HG03439 (cell line): ENCODE results near the gene AP3B2.
"Not testable (repeated sequence)": the region's sequence is repeated elsewhere in the genome, so short reads cannot be mapped to it uniquely, and the experiment has no call there.

Source experiments
- ATAC-seq: cut with Tn5 transposase; IDR thresholded peaks from one replicate; pipeline ENCODE4 v1.9.1; 2021; ENCODE audit warnings: mild to moderate bottlenecking, moderate library complexity; ENCODE audit not compliant: unreplicated experiment

AP3B2 gene

GRCh38 chr15:82649226-82649999 lies 60.3 kb downstream of the AP3B2 start:
- ATAC-seq, result no peak

DNA sequence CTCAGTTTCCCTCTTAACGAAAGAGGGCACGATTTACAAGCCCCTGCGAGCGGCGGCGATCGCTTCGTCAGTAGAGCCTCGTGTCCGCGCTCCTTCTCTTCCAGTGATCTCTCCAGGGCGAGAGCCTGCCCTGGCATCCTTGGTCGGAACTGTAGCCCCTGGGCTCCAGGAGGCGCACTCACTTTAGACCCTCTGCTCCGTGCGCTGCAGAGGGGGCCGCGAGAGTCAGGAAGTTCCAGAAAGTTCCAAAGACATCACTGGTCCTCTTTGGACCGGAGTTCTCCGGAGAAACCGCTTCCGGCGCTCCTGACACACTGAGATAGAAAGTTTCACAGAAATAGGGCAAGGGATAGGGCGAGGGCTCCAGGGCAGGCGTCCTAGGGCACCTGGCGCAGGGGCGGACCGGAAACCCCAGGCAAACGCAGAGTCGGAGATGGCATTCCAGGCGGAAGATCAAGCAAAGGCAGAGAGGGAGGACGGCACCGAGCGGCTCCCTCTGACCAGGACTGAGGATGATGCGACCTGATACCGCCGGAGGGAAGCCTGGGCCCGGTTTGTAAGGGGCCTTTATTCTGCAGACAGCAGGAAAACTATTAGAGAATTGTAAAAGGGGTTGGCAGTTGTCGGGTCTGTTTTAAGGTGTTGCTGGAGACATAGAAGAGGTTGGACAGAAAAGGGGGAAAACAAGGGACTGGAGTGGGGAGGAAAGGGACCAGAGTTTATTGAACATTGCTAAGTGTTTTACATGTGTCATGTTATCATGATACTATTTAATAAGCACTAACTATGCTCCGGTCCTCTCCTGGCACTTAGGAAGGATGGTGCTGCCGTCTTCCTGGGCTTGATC lies 61.2 kb downstream of the AP3B2 start:
- no peak for ATAC-seq

- no peak for ATAC-seq
Observed at GRCh38 chr15:82647835-82648256, 61.8 kb downstream of the AP3B2 start.

GRCh38 chr15:82647045-82647834 lies 62.4 kb downstream of the AP3B2 start, which contains the start of gene CPEB1:
TSS of gene CPEB1 (minus strand) at chr15:82647363. CDS start at chr15:82628459, 18,904 bp downstream.
- no peak for ATAC-seq

DNA sequence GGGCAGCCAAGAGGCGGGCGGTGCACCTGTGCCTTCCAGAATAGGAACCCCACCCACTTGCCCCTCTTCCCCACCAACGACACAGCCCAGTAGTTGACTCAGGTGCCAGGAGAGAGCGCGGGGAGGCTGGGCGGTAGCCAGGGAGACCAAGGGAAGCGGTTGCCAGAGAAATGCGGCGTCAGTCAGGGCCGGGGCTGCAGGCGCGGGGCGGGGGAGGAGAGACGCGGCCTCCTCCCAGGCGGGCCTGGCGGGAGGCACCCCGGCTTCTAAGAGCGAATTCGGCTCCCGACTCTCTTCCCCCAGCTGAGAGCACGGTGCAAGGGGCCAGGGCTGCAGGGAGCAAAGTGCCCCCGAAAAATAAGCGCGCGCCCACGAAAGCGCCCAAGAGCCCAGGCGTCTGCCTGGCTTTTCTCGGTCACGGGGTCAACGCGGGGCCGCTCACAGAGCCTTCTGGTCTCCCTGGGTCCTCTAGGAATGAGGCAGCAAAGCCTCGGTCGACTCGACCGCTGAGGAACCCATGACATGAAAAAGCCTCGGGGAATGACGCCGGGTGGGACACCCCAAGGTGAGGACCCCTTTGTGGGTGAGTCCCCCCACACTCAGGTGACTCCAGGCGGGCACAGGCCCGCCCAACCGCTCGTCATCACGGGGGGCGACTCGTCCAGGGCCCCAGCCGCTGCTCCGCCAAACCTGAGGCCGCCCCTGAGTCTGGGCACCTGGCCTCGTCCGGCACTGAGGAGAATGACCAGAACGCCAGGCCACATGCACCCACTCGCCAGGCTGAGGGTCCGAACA lies 63.2 kb downstream of the AP3B2 start:
- no peak for ATAC-seq

- ATAC-seq, result not testable (repeated sequence)
Observed at GRCh38 chr15:82644967-82645852, 64.5 kb downstream of the AP3B2 start.

DNA sequence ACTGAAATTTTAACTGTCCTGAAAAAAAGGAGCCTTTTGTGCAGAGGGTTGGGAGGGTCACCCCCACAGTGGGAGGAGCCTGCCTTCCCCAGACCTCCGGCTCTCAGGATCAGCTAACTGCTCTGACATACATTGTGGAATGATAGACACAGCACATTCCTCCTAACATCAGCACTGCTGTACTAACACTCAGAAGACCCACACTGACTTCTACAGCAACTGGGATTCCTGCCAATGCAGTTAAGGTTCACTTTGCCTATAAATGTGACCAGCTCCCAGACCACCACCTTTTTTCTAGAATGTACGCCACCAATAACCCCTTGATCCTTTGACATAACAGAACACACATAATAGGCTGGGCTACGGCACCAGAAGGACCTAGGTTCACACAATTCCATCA lies 65.7 kb downstream of the AP3B2 start:
- no peak for ATAC-seq

- ATAC-seq, result no peak
Observed at GRCh38 chr15:82642656-82643055, 67.0 kb downstream of the AP3B2 start.

- ATAC-seq, result no peak
Observed at GRCh38 chr15:82641129-82641798, 68.4 kb downstream of the AP3B2 start.

GRCh38 chr15:82640672-82641071 lies 69.0 kb downstream of the AP3B2 start:
- ATAC-seq, result no peak

- no peak for ATAC-seq
Observed at GRCh38 chr15:82635798-82636197, 73.9 kb downstream of the AP3B2 start.

DNA sequence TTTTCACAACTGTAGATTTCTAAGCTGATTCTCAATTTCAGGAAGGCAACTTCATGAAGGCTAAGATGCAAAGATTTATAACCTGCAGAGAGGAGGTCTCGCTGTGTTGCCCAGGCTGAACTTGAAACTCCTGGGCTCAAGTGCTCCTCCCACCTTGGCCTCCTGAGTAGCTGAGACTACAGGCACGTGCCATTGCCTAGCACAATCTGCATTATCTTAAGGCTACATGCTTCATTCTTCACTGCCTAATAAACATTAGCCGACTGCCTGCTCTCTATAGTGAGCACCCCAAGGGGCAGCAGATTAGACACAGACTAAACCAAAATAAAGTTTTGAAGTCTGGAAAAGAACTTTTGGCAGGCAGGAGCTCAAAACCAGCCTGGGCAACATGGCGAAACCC lies 79.6 kb downstream of the AP3B2 start:
- no peak for ATAC-seq

- ATAC-seq, result no peak
Observed at GRCh38 chr15:82625136-82625535, 84.5 kb downstream of the AP3B2 start.

DNA sequence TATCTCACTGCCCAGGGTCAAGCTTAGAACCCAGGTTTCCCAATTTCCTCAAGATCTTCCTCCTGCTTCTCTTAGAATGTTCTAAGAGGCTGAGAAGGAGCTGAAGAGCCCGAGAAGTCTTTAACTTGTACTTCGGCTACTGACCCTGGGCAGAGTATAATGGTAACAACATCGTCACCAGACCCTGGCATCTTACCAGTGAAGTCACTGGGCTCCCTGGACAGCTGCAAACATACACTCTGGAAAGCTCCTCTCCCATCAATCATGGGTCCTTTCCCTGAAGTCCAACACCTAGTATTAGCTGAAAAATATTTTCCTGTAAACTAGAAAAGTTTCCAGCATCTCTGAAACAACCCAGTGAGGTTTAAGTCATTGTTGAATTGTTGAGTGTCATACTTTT lies 85.2 kb downstream of the AP3B2 start:
- no peak for ATAC-seq

DNA sequence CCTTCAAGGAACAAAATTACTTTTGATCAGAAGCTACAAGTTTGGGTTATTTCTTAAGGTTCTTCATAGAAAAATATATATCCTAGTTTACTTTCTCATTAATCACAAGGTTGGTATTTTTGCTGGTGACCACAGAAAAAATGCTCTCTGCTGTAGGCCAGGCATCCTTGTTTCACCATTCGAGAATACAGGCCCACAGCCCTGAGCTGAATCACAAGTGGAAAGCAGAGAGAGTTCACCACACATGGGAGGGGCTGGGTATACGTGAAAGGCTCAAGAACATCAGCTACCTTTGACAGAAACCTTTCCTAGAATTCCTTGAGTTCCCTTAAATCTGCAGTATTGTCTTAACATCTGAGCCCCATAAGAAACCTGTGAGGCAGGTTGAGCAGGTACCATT lies 85.7 kb downstream of the AP3B2 start:
- ATAC-seq, result no peak

DNA sequence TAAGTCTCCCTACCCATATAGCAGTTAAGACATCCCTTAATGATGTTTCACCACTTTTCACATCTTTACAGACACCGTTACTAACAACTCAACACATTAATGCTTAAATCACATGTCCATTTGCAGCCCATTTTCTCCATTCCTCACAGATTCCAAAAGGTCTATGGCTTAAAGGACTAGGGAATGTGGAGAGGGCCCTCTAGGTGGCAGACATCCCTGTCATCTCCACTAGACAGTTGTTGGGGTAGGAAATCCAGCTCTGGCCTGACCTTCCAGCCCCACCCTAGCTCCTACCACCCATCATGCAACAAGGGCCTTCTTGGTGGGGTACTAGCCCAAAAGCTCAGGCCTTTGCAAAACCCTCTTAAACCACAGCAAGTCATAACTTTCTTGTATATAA lies 87.7 kb downstream of the AP3B2 start:
- no peak for ATAC-seq

DNA sequence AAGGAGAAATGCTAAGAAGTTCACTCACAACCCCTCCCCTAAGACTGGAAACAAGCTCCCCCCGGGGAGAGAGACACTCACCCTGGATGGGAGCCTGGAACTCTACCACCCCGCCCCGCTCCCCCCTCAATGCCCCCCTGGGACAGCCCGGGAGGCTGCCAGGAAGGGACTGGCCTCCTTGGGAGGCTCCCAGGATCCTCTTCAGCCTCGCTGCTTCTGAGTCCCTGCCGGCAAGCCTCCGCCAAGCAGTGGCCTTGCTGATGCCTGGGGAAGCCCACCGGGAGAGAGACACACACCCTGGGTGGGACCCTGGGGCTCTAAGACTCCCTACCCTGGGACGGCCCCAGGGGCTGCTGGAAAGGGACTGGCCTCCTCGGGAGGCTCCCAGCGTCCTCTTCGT lies 95.9 kb downstream of the AP3B2 start:
- no peak for ATAC-seq

DNA sequence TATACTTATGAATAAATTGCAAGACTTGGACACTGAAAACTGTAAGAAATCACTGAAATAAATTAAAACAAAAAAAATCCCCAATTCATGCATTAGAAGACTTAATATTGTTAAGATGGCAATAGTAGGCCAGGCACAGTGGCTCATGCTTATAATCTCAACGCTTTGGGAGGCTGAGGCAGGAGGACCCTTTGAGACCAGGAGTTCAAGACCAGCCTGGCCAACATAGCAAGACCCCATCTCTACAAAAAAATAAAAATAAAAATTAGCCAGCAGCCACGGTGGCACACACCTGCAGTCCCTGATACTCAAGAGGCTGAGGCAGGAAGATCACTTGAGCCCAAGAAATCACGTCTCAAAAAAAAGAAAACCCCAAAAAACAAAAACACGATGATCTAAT lies 98.3 kb downstream of the AP3B2 start:
- ATAC-seq, result no peak
